COLO668 (cell line): ENCODE measurements around the gene GNE.
A peak's percentile ranks its signal among the peaks of the same experiment; 100 is the strongest.

Experiments
- DNase-seq: peaks from one replicate; lab custom pipeline; 2025; ENCODE audit not compliant: unreplicated experiment; lab: John Stamatoyannopoulos, UW

GNE gene

GRCh38 chr9:36169708-36170107, 88.5 kb downstream of the GNE start:
- no peak for DNase-seq

DNA sequence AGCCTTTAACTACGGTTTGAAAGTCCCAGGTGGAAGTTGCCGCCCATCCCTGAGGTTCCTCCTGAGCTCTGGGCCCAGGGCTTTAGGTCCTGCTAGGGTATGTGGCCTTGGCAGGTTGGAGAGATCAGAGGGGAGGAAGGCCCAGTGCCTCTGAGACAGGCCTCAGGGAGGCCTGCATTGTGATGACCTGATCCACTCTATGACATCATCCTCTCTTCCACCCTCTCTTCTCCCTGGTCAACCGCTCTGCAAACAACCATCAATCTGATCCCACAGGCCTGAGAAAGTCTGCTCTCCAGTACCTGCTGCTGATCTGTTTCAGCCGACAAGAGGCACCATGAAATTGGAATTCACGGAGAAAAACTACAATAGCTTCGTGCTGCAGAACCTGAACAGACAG, 89.1 kb downstream of the GNE start, which contains the start of gene CCIN:
Gene CCIN (plus strand): TSS at position 223 of the 400 bp plus-strand sequence. CDS start 115 bp downstream, at position 338.
- DNase-seq = no peak

DNA sequence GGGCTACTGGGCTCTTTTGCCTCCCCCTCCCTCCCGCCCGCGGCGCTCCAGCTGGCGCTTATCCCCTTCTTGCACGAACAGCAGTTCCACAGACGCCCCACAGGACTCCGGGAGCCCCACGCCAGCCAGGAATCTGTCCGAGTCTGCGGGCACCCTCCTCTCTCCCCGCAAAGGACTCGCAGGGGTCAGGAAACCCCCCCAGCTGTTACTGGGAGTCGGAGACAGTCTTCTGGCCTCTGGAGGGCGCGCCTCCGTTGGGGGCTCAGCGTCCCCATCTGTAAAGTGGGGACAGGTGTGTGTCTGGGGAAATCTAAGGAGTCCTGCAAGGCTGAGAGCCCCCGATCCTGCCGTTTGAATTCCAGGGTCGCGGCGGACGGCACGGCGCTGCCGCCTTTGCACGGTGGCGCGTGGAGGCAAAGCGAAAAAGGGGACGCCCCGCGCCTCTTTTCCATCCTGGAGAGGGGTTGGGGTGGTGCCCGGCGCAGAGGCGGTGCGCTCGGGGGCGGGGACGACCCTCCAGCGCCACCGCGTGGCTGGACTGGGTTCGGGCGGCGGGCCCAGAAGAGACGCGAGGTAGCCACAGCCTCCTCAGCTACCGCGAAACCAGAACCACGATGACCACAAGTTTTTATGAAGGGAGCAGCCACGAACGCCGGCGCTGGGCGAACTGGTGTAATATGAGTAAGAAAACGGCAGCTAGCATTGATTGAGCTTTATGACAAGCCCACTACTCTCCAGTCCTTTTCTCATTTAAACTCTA, 91.9 kb downstream of the GNE start:
- peak; percentile 63 for DNase-seq

DNA sequence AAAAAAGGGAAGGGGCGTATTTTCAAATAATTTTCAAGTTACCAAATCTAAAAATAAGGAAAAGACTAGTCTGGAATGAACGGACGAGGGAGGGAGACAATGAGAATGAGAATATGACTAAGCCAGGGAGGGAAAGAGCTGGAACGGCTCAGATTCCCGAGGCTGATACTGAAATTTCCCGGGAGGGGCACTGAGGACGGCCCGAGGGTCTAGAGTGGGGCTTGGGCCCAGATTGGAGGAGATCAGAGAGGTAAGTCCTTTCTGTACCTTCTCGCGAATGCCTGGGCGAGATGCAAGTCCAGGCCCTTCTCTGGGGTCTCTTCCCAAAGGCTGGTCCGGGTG, 92.5 kb downstream of the GNE start:
- no peak for DNase-seq

DNA sequence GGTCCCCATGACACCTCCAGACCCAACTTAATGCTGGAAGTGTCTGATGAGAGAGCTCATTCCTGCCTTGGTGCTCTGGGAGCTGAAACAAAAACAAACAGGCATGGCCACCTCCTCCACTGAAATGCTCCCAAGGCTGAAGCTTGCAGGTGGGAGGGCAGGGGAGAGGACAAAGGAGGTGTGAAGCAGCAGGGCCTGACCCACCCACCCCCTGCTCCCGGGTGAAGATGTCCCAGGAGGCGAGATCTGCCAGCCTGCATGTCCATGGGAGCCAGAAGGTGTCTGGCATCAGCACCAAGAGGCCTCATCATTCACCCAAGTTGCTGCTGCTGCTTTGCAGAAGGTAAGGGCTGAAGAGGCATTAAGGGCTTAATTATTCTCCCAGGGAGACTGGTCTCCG, 93.3 kb downstream of the GNE start:
- no peak for DNase-seq
